ENCODE results near the gene PITPNM3.

PITPNM3 gene

GRCh38 chr17:6551356-6551755, 5.0 kb downstream of the PITPNM3 start:
- no peak for DNase-seq

- no peak for DNase-seq
These were observed 6.8 kb downstream of the PITPNM3 start for GRCh38 chr17:6549384-6550036.

GRCh38 chr17:6548578-6549330, 7.6 kb downstream of the PITPNM3 start:
- DNase-seq: peak in 2 of 4 experiments; percentile 21 to 23

- DNase-seq: no peak
These were observed 8.3 kb downstream of the PITPNM3 start for GRCh38 chr17:6548034-6548433.

GRCh38 chr17:6547336-6547735, 9.0 kb downstream of the PITPNM3 start:
- no peak for DNase-seq

- no peak for DNase-seq
These were observed 10.2 kb downstream of the PITPNM3 start for GRCh38 chr17:6546069-6546718.

GRCh38 chr17:6545291-6545690, 11.1 kb downstream of the PITPNM3 start:
- no peak for DNase-seq

GRCh38 chr17:6544011-6544370, 12.4 kb downstream of the PITPNM3 start:
- DNase-seq: no peak

GRCh38 chr17:6543079-6544010, 13.0 kb downstream of the PITPNM3 start:
- DNase-seq: no peak

GRCh38 chr17:6542577-6542976, 13.8 kb downstream of the PITPNM3 start:
- no peak for DNase-seq

- DNase-seq: no peak
These were observed 14.5 kb downstream of the PITPNM3 start for GRCh38 chr17:6541886-6542285.

GRCh38 chr17:6539871-6540270, 16.5 kb downstream of the PITPNM3 start:
- DNase-seq: no peak

GRCh38 chr17:6536566-6537065, 19.7 kb downstream of the PITPNM3 start:
- DNase-seq: no peak

GRCh38 chr17:6536053-6536452, 20.3 kb downstream of the PITPNM3 start:
- no peak for DNase-seq

- no peak for DNase-seq
These were observed 21.4 kb downstream of the PITPNM3 start for GRCh38 chr17:6534846-6535514.

GRCh38 chr17:6532441-6532885, 23.9 kb downstream of the PITPNM3 start:
- no peak for DNase-seq

GRCh38 chr17:6531575-6531974, 24.8 kb downstream of the PITPNM3 start:
- no peak for DNase-seq

GRCh38 chr17:6530324-6530920, 25.9 kb downstream of the PITPNM3 start:
- no peak for DNase-seq

GRCh38 chr17:6528557-6528956, 27.8 kb downstream of the PITPNM3 start:
- DNase-seq: no peak

GRCh38 chr17:6526362-6527152, 29.8 kb downstream of the PITPNM3 start:
- DNase-seq: peak in 1 of 4 experiments; percentile 14

- no peak for DNase-seq
These were observed 30.6 kb downstream of the PITPNM3 start for GRCh38 chr17:6525731-6526130.
